IMR-90 (cell line): ENCODE data around the gene STK17A. TPM values are rescaled to one million over a fixed set of nuclear protein-coding genes. Genes with fewer than 3 reads are reported as not detected.
A peak's percentile ranks its signal among the peaks of the same experiment; 100 is the strongest.
"Not testable (repeated sequence)": the region's sequence is repeated elsewhere in the genome, so short reads cannot be mapped to it uniquely, and the experiment has no call there.

Experiments used
- ATAC-seq: fragments of 200-7000 bp; cut with Tn5 transposase; 2 replicates; pipeline ENCODE4 v1.9.1; 2020; ENCODE audit warnings: low read depth, mild to moderate bottlenecking, moderate library complexity
- BruUV-seq: library from RNA; stranded (reverse); fragments of 400-500 nt; replicated peaks from 2 replicates; lab custom pipeline; 2021; lab: Mats Ljungman, UMichigan
- CTCF ChIA-PET: fragments of 300-600 bp; formaldehyde crosslinking; extraction: SDS; loops from one replicate; lab custom pipeline; 2021; ENCODE audit warnings: antibody characterized with exemption; lab: Yijun Ruan, JAX
- POLR2A ChIA-PET: fragments of 300-600 bp; sonication (Branson Sonifier 250); formaldehyde crosslinking; loops from one replicate; lab custom pipeline; 2022; ENCODE audit warnings: antibody characterized with exemption; ENCODE audit not compliant: unreplicated experiment; lab: Charles Lee
- DNase-seq: peaks from one replicate; pipeline ENCODE4 v3.0.0; 2013
- H2AFZ ChIP-seq: replicated peaks from 2 replicates; pipeline ENCODE3; 2013; ENCODE audit warnings: low read length, mild to moderate bottlenecking; ENCODE audit not compliant: poor library complexity
- H2AK5ac ChIP-seq: 2 replicates; pipeline ENCODE4 v1.6.1; 2013; ENCODE audit warnings: low read depth, low read length, inconsistent platforms
- H2AK9ac ChIP-seq: replicated peaks from 2 replicates; pipeline ENCODE3; 2013; ENCODE audit warnings: mild to moderate bottlenecking, low read depth, low read length, moderate library complexity; ENCODE audit not compliant: poor library complexity
- H2BK120ac ChIP-seq: 2 replicates; pipeline ENCODE4 v1.6.1; 2013; ENCODE audit warnings: low read depth, low read length, inconsistent platforms
- H2BK15ac ChIP-seq: 3 replicates; pipeline ENCODE4 v1.6.1; 2013; ENCODE audit warnings: low read depth, low read length, inconsistent platforms
- H2BK20ac ChIP-seq: 2 replicates; pipeline ENCODE4 v1.6.1; 2013; ENCODE audit warnings: low read depth, mild to moderate bottlenecking, inconsistent platforms, low read length, moderate library complexity
- H2BK5ac ChIP-seq: 2 replicates; pipeline ENCODE4 v1.6.1; 2013; ENCODE audit warnings: mild to moderate bottlenecking, low read depth, low read length, inconsistent platforms; ENCODE audit not compliant: poor library complexity, severe bottlenecking
- H3K14ac ChIP-seq: replicated peaks from 2 replicates; pipeline ENCODE4 v1.6.1; 2013; ENCODE audit warnings: low read depth, low read length, inconsistent platforms
- H3K18ac ChIP-seq: 2 replicates; pipeline ENCODE4 v1.6.1; 2013; ENCODE audit warnings: low read depth, low read length, control low read depth
- H3K23ac ChIP-seq: 2 replicates; pipeline ENCODE4 v1.6.1; 2013; ENCODE audit warnings: low read depth, low read length, inconsistent platforms
- H3K27ac ChIP-seq: 2 replicates; pipeline ENCODE4 v1.5.1; 2013; ENCODE audit warnings: mild to moderate bottlenecking, control low read depth, low read length; ENCODE audit not compliant: insufficient read depth
- H3K27me3 ChIP-seq: 2 replicates; pipeline ENCODE4 v1.6.1; 2013; ENCODE audit warnings: low read length; ENCODE audit not compliant: control insufficient read depth, insufficient read depth
- H3K36me3 ChIP-seq: 2 replicates; pipeline ENCODE4 v1.6.1; 2013; ENCODE audit warnings: low read length, mixed read lengths; ENCODE audit not compliant: control insufficient read depth, insufficient read depth
- H3K4ac ChIP-seq: 2 replicates; pipeline ENCODE4 v1.6.1; 2013; ENCODE audit warnings: low read depth, low read length, inconsistent platforms
- H3K4me1 ChIP-seq: 2 replicates; pipeline ENCODE4 v1.6.1; 2013; ENCODE audit warnings: low read length, mixed read lengths; ENCODE audit not compliant: control insufficient read depth, insufficient read depth
- H3K4me2 ChIP-seq: 2 replicates; pipeline ENCODE4 v1.6.1; 2013; ENCODE audit warnings: low read depth, mild to moderate bottlenecking, control low read depth, low read length, moderate library complexity
- H3K4me3 ChIP-seq: 2 replicates; pipeline ENCODE4 v1.5.1; 2013; ENCODE audit warnings: low read depth, mild to moderate bottlenecking, control low read depth, low read length, moderate library complexity; ENCODE audit not compliant: insufficient read depth
- H3K56ac ChIP-seq: 2 replicates; pipeline ENCODE4 v1.6.1; 2013; ENCODE audit warnings: low read length, inconsistent platforms; ENCODE audit not compliant: insufficient read depth; ENCODE audit errors: extremely low read depth
- H3K79me1 ChIP-seq, 2 experiments: 2 replicates each; pipeline ENCODE4 v1.6.1; 2013; ENCODE audit warnings: low read length in 2 of 2, inconsistent platforms in 1 of 2, low read depth in 1 of 2
- H3K9ac ChIP-seq: 2 replicates; pipeline ENCODE4 v1.6.1; 2013; ENCODE audit warnings: low read depth, low read length, control low read depth
- H3K9me1 ChIP-seq: 2 replicates; pipeline ENCODE4 v1.6.1; 2013; ENCODE audit warnings: low read length, inconsistent platforms; ENCODE audit not compliant: insufficient read depth
- H3K9me3 ChIP-seq: 2 replicates; pipeline ENCODE4 v1.6.1; 2013; ENCODE audit warnings: low read length; ENCODE audit not compliant: control insufficient read depth, insufficient read depth
- H4K20me1 ChIP-seq: 2 replicates; pipeline ENCODE4 v1.6.1; 2013; ENCODE audit warnings: low read length, inconsistent platforms; ENCODE audit not compliant: insufficient read depth
- H4K5ac ChIP-seq: 2 replicates; pipeline ENCODE4 v1.6.1; 2013; ENCODE audit warnings: mild to moderate bottlenecking, low read depth, low read length, control low read depth
- H4K8ac ChIP-seq, 2 experiments: 2 replicates each; pipeline ENCODE4 v1.6.1; 2013; ENCODE audit warnings: low read depth in 2 of 2, low read length in 2 of 2, control low read depth in 1 of 2, inconsistent platforms in 1 of 2
- H4K91ac ChIP-seq: 2 replicates; pipeline ENCODE4 v1.6.1; 2013; ENCODE audit warnings: low read depth, low read length, inconsistent platforms; ENCODE audit not compliant: insufficient read depth
- WGBS, 2 experiments: methylation state at CpG; one replicate each; pipeline versions ENCODE4 v1.1.5 to v1.1.7; 2013; ENCODE audit warnings: missing lambda C conversion rate in 2 of 2; ENCODE audit not compliant: insufficient read length in 1 of 2; ENCODE audit errors: extremely low coverage in 2 of 2; 5-methylcytosine and 5-hydroxymethylcytosine counted together
- dilution Hi-C: fragments of 300-500 bp; cut with HindIII; formaldehyde crosslinking; loops from one replicate; pipeline ENCODE4 v1.14.3; 2018; ENCODE audit warnings: low sequenced_read_pairs; ENCODE audit not compliant: unreplicated experiment
- in situ Hi-C: fragments of 300-500 bp; cut with MboI; formaldehyde crosslinking; loops from 3 replicates; pipeline ENCODE4 v1.14.3; 2019; ENCODE audit warnings: low sequenced_read_pairs, inconsistent platforms, mixed read lengths
- intact Hi-C: fragments of 100-400 bp; cut with micrococcal nuclease; formaldehyde crosslinking; loops from 2 replicates; pipeline ENCODE4 v1.10.0; 2022
- polyA plus RNA-seq, 3 experiments: library from polyadenylated mRNA; depleted of rRNA; stranded (reverse); fragments of >200 nt; gene quantifications; 2 replicates each; pipeline ENCODE4 v1.2.3, GENCODE V29; 2012; ENCODE audit warnings: low replicate concordance in 1 of 3
- total RNA-seq: library from RNA; depleted of rRNA; stranded (reverse); fragments of >200 nt; gene quantifications from 2 replicates; pipeline ENCODE4 v1.2.3, GENCODE V29; 2012

STK17A gene
- total and polyA plus RNA-seq, 2 of the 4 experiments (the other 2 are of a cell fraction) = 40.5 to 50.5 TPM

DNA sequence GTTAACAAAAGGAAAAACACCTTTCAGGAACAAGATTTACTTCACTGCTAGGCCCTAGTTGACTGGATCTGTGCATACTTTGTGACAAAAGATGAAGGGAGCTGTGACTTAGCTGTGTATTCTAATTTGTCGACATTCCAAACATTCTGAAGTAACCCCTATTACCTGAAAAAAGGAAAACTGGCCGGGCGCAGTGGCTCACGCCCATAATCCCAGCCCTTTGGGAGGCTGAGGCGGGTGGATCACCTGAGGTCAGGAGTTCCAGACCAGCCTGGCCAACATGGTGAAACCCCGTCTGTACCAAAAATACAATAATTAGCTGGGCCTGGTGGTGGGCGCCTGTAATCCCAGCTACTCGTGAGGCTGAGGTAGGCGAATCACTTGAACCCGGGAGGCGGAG, 1.8 kb downstream of the STK17A start:
- peak overlapping the region; percentile 76 for H3K4me2 ChIP-seq
- POLR2A ChIA-PET, dilution Hi-C loops, ATAC-seq, H2BK15ac ChIP-seq, H3K9me1 ChIP-seq, H3K36me3 ChIP-seq, H4K5ac ChIP-seq, H3K9me3 ChIP-seq, H2AK9ac ChIP-seq, H3K4me1 ChIP-seq, H2AFZ ChIP-seq, DNase-seq, H3K56ac ChIP-seq, H2AK5ac ChIP-seq, H2BK20ac ChIP-seq, BruUV-seq, H3K27me3 ChIP-seq, H4K8ac ChIP-seq, H4K91ac ChIP-seq: not testable (repeated sequence)
- peaks cover 0 to 26% of the 10 kb centered on the region in 2 experiments; a peak in 2 of 4 replicates for H3K79me1 ChIP-seq
- H2BK5ac ChIP-seq = peak overlapping the region; percentile 65
- WGBS, 2 experiments = 97% methylated on average over 6 of the region's 11 CpGs; no CpG with 5 or more reads in 1 of the 2 experiments
- H4K20me1 ChIP-seq = peaks cover 61% of the 10 kb centered on the region
- H3K18ac ChIP-seq = peak overlapping the region; percentile 24; the same call in 1 of the 2 replicates
- H3K23ac ChIP-seq = peak overlapping the region; percentile 80
- CTCF ChIA-PET = interaction anchor here (1.3 to 1.5 kb wide), 2 partner anchors 113 to 116 kb away, joined by 5 to 13 read pairs; no protein-coding TSS in a partner anchor
- H2BK120ac ChIP-seq = 0 out of 2 replicates have a peak overlapping the region, but pooled peaks have one; percentile 30
- peak overlapping the region; percentile 20; the same call in 1 of the 2 replicates for H3K4ac ChIP-seq
- intact Hi-C loops = loop anchor here (1.0 to 10.0 kb wide), 2 partner anchors 64 to 650 kb away; partner anchors contain the start of genes MRPL32 and PSMA2
- peak overlapping the region; percentile 80 for H3K14ac ChIP-seq
- in situ Hi-C loops = loop anchor here (5.0 kb wide), 2 partner anchors 118 to 253 kb away; no protein-coding TSS in a partner anchor
- H3K27ac ChIP-seq = peak overlapping the region; percentile 10; the same call in 1 of the 2 replicates
- peak overlapping the region; percentile 54 for H3K9ac ChIP-seq
- peak overlapping the region; percentile 91 for H3K4me3 ChIP-seq
